Hepatocyte (in vitro differentiated cells): ENCODE results near the gene OBP2A. TPM values are rescaled to one million over a fixed set of nuclear protein-coding genes. Genes with fewer than 3 reads are reported as not detected.

Experiments used
- DNase-seq: peaks from one replicate; pipeline ENCODE4 v3.0.0-alpha.2; 2016; ENCODE audit warnings: low spot score
- H2AFZ ChIP-seq: fragments of 200-600 bp; sonication (generic); 2 replicates; pipeline ENCODE4 v1.6.0; 2016; ENCODE audit warnings: antibody characterized with exemption, mild to moderate bottlenecking
- H3K27ac ChIP-seq: fragments of 200-600 bp; sonication (generic); 2 replicates; pipeline ENCODE4 v1.5.1; 2016; ENCODE audit warnings: mild to moderate bottlenecking
- H3K27me3 ChIP-seq: fragments of 200-600 bp; sonication (generic); 2 replicates; pipeline ENCODE4 v1.6.1; 2016
- H3K36me3 ChIP-seq: fragments of 200-600 bp; sonication (generic); replicated peaks from 2 replicates; pipeline ENCODE4 v1.5.1; 2016; ENCODE audit warnings: low read depth; ENCODE audit not compliant: insufficient read depth
- H3K4me1 ChIP-seq: fragments of 200-600 bp; sonication (generic); 2 replicates; pipeline ENCODE4 v1.5.1; 2016; ENCODE audit warnings: mild to moderate bottlenecking, moderate library complexity; ENCODE audit not compliant: insufficient read depth
- H3K4me2 ChIP-seq: fragments of 200-600 bp; sonication (generic); 2 replicates; pipeline ENCODE4 v1.6.0; 2016
- H3K4me3 ChIP-seq: fragments of 200-600 bp; sonication (generic); 2 replicates; pipeline ENCODE4 v1.5.1; 2016; ENCODE audit warnings: mild to moderate bottlenecking
- H3K79me2 ChIP-seq: fragments of 200-600 bp; sonication (generic); 2 replicates; pipeline ENCODE4 v1.6.0; 2017; ENCODE audit warnings: mild to moderate bottlenecking
- H3K9me2 ChIP-seq: fragments of 200-600 bp; sonication (generic); replicated peaks from 2 replicates; pipeline ENCODE4 v1.6.0; 2017; ENCODE audit warnings: mild to moderate bottlenecking; ENCODE audit not compliant: insufficient read depth
- H3K9me3 ChIP-seq: fragments of 200-600 bp; sonication (generic); 2 replicates; pipeline ENCODE4 v1.5.1; 2016; ENCODE audit warnings: low read depth, mild to moderate bottlenecking
- H4K20me1 ChIP-seq: fragments of 200-600 bp; sonication (generic); 2 replicates; pipeline ENCODE4 v1.6.0; 2016; ENCODE audit warnings: mild to moderate bottlenecking; ENCODE audit not compliant: insufficient read depth, poor library complexity, severe bottlenecking
- EZH2 ChIP-seq: fragments of 200-600 bp; sonication (generic); IDR thresholded peaks from 2 replicates; pipeline ENCODE4 v1.6.1; 2016; ENCODE audit warnings: antibody characterized with exemption, mild to moderate bottlenecking, borderline replicate concordance
- EZH2phosphoT487 ChIP-seq: fragments of 200-600 bp; sonication (generic); IDR thresholded peaks from one replicate; pipeline ENCODE4 v1.6.1; 2018; ENCODE audit warnings: antibody characterized with exemption, mild to moderate bottlenecking, low read depth, moderate library complexity; ENCODE audit not compliant: unreplicated experiment, severe bottlenecking
- WGBS: methylation state at CpG from one replicate; pipeline ENCODE4 v1.1.6; 2016; ENCODE audit warnings: low lambda C conversion rate; ENCODE audit errors: missing lambda C conversion rate; 5-methylcytosine and 5-hydroxymethylcytosine counted together
- polyA plus RNA-seq: library from polyadenylated mRNA; unstranded; fragments of >200 nt; fragmentation: Nextera tagmentation; extraction: Ambion mirVana; gene quantifications from 2 replicates; pipeline ENCODE4 v1.2.1, GENCODE V29; 2016
- total RNA-seq: library from RNA; depleted of rRNA; stranded (reverse); fragments of >200 nt; gene quantifications from 2 replicates; pipeline ENCODE4 v1.2.3, GENCODE V29; 2014
- TF ChIP-seq, protein P1 (sequence below): fragments of 200-600 bp; sonication (generic); IDR thresholded peaks from 2 replicates; pipeline ENCODE4 v1.5.1; 2016; ENCODE audit warnings: antibody characterized with exemption, mild to moderate bottlenecking; ENCODE audit not compliant: poor library complexity

OBP2A gene
- total and polyA plus RNA-seq, 2 experiments from 2014 or later: not detected

DNA sequence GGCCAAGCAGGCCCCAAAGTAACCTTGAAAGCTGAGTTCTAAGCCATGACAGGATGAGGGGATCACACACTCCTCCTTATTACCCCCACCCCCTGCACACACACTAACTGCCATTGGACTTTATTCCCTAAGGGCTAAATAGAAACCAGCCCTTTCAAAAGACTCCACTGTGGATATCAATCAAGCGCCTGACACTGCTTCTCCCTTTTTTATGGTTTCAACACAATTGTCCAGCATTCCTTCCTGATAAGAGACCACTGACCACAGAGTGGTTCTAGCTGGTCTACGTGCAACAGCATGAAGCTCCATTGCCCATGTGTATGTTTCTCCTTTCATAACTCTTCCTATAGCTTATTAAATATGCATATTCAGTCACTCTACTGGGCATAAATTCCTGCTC is 50.3 kb downstream of the OBP2A start:
- Histone ChIP-seq H3K36me3 (no peaks in the 10 kb centered on the region), H3K27me3 (no peaks in the 10 kb centered on the region), H4K20me1 (no peaks in the 10 kb centered on the region), H2AFZ (peak overlapping the region; percentile 20), H3K9me2 (no peaks in the 10 kb centered on the region), H3K4me1 (no peaks in the 10 kb centered on the region), H3K4me2 (peak overlapping the region; percentile 35), H3K79me2 (no peaks in the 10 kb centered on the region), H3K4me3 (no peak overlapping the region), H3K9me3 (no peaks in the 10 kb centered on the region), H3K27ac (peak overlapping the region; percentile 80)
- whole genome bisulfite sequencing: 55% methylated on average over 2 of the region's 2 CpGs
- TF ChIP-seq EZH2 (no peak), EZH2phosphoT487 (no peak)
- TF ChIP-seq, protein P1, sequence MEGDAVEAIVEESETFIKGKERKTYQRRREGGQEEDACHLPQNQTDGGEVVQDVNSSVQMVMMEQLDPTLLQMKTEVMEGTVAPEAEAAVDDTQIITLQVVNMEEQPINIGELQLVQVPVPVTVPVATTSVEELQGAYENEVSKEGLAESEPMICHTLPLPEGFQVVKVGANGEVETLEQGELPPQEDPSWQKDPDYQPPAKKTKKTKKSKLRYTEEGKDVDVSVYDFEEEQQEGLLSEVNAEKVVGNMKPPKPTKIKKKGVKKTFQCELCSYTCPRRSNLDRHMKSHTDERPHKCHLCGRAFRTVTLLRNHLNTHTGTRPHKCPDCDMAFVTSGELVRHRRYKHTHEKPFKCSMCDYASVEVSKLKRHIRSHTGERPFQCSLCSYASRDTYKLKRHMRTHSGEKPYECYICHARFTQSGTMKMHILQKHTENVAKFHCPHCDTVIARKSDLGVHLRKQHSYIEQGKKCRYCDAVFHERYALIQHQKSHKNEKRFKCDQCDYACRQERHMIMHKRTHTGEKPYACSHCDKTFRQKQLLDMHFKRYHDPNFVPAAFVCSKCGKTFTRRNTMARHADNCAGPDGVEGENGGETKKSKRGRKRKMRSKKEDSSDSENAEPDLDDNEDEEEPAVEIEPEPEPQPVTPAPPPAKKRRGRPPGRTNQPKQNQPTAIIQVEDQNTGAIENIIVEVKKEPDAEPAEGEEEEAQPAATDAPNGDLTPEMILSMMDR: no peak
- peak; percentile 32 for DNase-seq

Other genes starting within 250 kb of the OBP2A start
- 12.5 and 15.6 TPM in 2 replicates for gene PPP1R26, start 66.3 kb upstream of the OBP2A start, total RNA-seq
- 9.1 and 15.0 TPM in 2 replicates for gene PPP1R26, start 66.3 kb upstream of the OBP2A start, polyA plus RNA-seq
- gene MRPS2, start 45.4 kb upstream of the OBP2A start, total RNA-seq: 22.4 and 28.0 TPM in 2 replicates
- 57.0 and 59.1 TPM in 2 replicates for gene MRPS2, start 45.4 kb upstream of the OBP2A start, polyA plus RNA-seq
- gene LCN1, start 24.7 kb upstream of the OBP2A start, total RNA-seq: not detected in 2 replicates
- 0.63 TPM in 1 of 2 replicates, not detected in the other for gene LCN1, start 24.7 kb upstream of the OBP2A start, polyA plus RNA-seq
- gene PAEP, start 15.6 kb downstream of the OBP2A start, total RNA-seq: not detected in 2 replicates
- 1.8 TPM in 1 of 2 replicates, not detected in the other for gene PAEP, start 15.6 kb downstream of the OBP2A start, polyA plus RNA-seq
- 0.20 TPM in 2 replicates for gene GLT6D1, start 93.4 kb downstream of the OBP2A start, total RNA-seq
- not detected in 2 replicates for gene GLT6D1, start 93.4 kb downstream of the OBP2A start, polyA plus RNA-seq
- gene LCN9, start 117.2 kb downstream of the OBP2A start, total RNA-seq: 2.2 and 2.6 TPM in 2 replicates
- 13.4 and 21.6 TPM in 2 replicates for gene LCN9, start 117.2 kb downstream of the OBP2A start, polyA plus RNA-seq
- not detected in 2 replicates for gene SOHLH1, start 153.4 kb downstream of the OBP2A start, total RNA-seq
- gene SOHLH1, start 153.4 kb downstream of the OBP2A start, polyA plus RNA-seq: not detected in 2 replicates
- 0.40 TPM in 1 of 2 replicates, not detected in the other for gene KCNT1, start 156.1 kb downstream of the OBP2A start, total RNA-seq
- gene KCNT1, start 156.1 kb downstream of the OBP2A start, polyA plus RNA-seq: 0.27 TPM in 1 of 2 replicates, not detected in the other